HL-60 (cell line): ENCODE measurements around the gene VPS36.

ENCODE experiments used
- CTCF ChIP-seq: IDR thresholded peaks from one replicate; pipeline ENCODE4 v1.5.1; 2011; ENCODE audit warnings: low read length, control low read depth, inconsistent platforms; ENCODE audit not compliant: insufficient read depth
- GABPA ChIP-seq: IDR thresholded peaks from 2 replicates; pipeline ENCODE4 v1.6.1; 2012; ENCODE audit warnings: low read depth
- POLR2AphosphoS5 ChIP-seq: IDR thresholded peaks from 2 replicates; pipeline ENCODE4 v1.6.1; 2012; ENCODE audit warnings: low read depth
- REST ChIP-seq: IDR thresholded peaks from 2 replicates; pipeline ENCODE4 v1.6.1; 2012; ENCODE audit warnings: low read depth; ENCODE audit not compliant: insufficient replicate concordance
- SPI1 ChIP-seq: IDR thresholded peaks from 2 replicates; pipeline ENCODE4 v1.6.1; 2012; ENCODE audit warnings: low read depth, mild to moderate bottlenecking, borderline replicate concordance

GRCh38 chr13:52419080-52419479 lies 31.4 kb downstream of the VPS36 start:
- TF ChIP-seq CTCF: no peak
- TF ChIP-seq POLR2AphosphoS5: no peak
- no peak for TF ChIP-seq REST
- no peak for TF ChIP-seq GABPA
- TF ChIP-seq SPI1: no peak
